H1 (cell line): ENCODE results near the gene TTC8. TPM values are rescaled to one million over a fixed set of nuclear protein-coding genes. Genes with fewer than 3 reads are reported as not detected.
A peak's percentile ranks its signal among the peaks of the same experiment; 100 is the strongest.

Experiments used
- ASH2L ChIP-seq: fragments of 200-600, 300-600 bp; sonication (generic); IDR thresholded peaks from one replicate; pipeline ENCODE4 v1.7.1; 2017; ENCODE audit warnings: low read length
- ATF2 ChIP-seq: IDR thresholded peaks from 2 replicates; pipeline ENCODE4 v1.6.1; 2012; ENCODE audit warnings: low read length, inconsistent platforms
- ATF3 ChIP-seq: IDR thresholded peaks from 2 replicates; pipeline ENCODE4 v1.6.1; 2011; ENCODE audit warnings: low read depth, mild to moderate bottlenecking, low read length; ENCODE audit not compliant: insufficient read depth
- CREB1 ChIP-seq: IDR thresholded peaks from 2 replicates; pipeline ENCODE4 v1.6.1; 2012; ENCODE audit warnings: inconsistent platforms
- E2F6 ChIP-seq: IDR thresholded peaks from 2 replicates; pipeline ENCODE4 v1.6.1; 2012; ENCODE audit warnings: inconsistent platforms
- KDM4A ChIP-seq: IDR thresholded peaks from one replicate; pipeline ENCODE4 v1.7.1; 2012; ENCODE audit warnings: low read depth, mild to moderate bottlenecking, moderate library complexity, low read length, inconsistent platforms; ENCODE audit not compliant: severe bottlenecking
- NRF1 ChIP-seq: IDR thresholded peaks from 2 replicates; pipeline ENCODE4 v1.6.1; 2011; ENCODE audit warnings: mild to moderate bottlenecking, low read depth, low read length, improper control_type of control experiment
- PHF8 ChIP-seq: fragments of 200-600 bp; sonication (generic); conservative IDR thresholded peaks from 2 replicates; pipeline ENCODE4 v1.7.1; 2012; ENCODE audit warnings: low read depth, mild to moderate bottlenecking, inconsistent platforms, low read length, moderate library complexity
- POLR2A ChIP-seq, 2 experiments: IDR thresholded peaks; 1 replicate in 1 of 2; 2 replicates in 1 of 2; pipeline ENCODE4 v1.6.1; 2011; ENCODE audit warnings: low read depth in 2 of 2, low read length in 2 of 2, mild to moderate bottlenecking in 2 of 2; ENCODE audit errors: control extremely low read depth in 1 of 2
- RBBP5 ChIP-seq: IDR thresholded peaks from 2 replicates; pipeline ENCODE4 v1.7.1; 2012; ENCODE audit warnings: low read depth, mild to moderate bottlenecking, inconsistent platforms, low read length, moderate library complexity, borderline replicate concordance
- SAP30 ChIP-seq: fragments of 300-600 bp; sonication (generic); IDR thresholded peaks from 2 replicates; pipeline ENCODE4 v1.7.1; 2012; ENCODE audit warnings: low read length, moderate library complexity, mild to moderate bottlenecking, inconsistent platforms; ENCODE audit not compliant: insufficient read depth, insufficient replicate concordance
- SIN3A ChIP-seq, 2 experiments: IDR thresholded peaks in 1 of 2; conservative IDR thresholded peaks in 1 of 2; 2 replicates each; pipeline ENCODE4 v1.6.1; 2011 to 2012; ENCODE audit warnings: low read length in 2 of 2, improper control_type of control experiment in 1 of 2, low read depth in 1 of 2, mild to moderate bottlenecking in 1 of 2
- TAF1 ChIP-seq: IDR thresholded peaks from 2 replicates; pipeline ENCODE4 v1.6.1; 2011; ENCODE audit warnings: mild to moderate bottlenecking, low read depth, low read length
- USF2 ChIP-seq: IDR thresholded peaks from 2 replicates; pipeline ENCODE4 v1.6.1; 2011; ENCODE audit warnings: low read length, improper control_type of control experiment
- polyA plus RNA-seq, 7 experiments: library from polyadenylated mRNA; depleted of rRNA in 3 of 7; stranded (reverse) in 5 of 7; unstranded in 2 of 7; fragments of >200 nt in 5 of 7; fragments of 200-250 nt in 2 of 7; gene quantifications; 1 replicate in 5 of 7; 2 replicates in 1 of 7; 4 replicates in 1 of 7; pipeline versions ENCODE4 v1.2.1 to v1.2.3, GENCODE V29; 2011 to 2013; ENCODE audit warnings: missing spikeins in 2 of 7, mixed read lengths in 2 of 7
- total RNA-seq: library from RNA; stranded (reverse); fragmentation: NEBNext Ultra II Directional; extraction: Animal tissue kit (Norgen Biotek cat#: 25700); gene quantifications from 2 replicates; pipeline ENCODE4 v1.2.1, GENCODE V29; 2021

The TTC8 gene
- total and polyA plus RNA-seq, 2 of the 8 experiments (the other 6 are each of a cell fraction or from before 2014, with no cell fraction given), result 13.1 to 13.5 TPM

GRCh38 chr14:88824314-88825077 lies at the start of gene TTC8 (continued):
- TF ChIP-seq ATF2 (0 out of 2 replicates have a peak, but pooled peaks have one; percentile 19), TAF1 (peak; percentile 93), SAP30 (no peak), USF2 (no peak), ATF3 (no peak), PHF8 (peak; percentile 92), RBBP5 (peak; percentile 87), NRF1 (no peak), SIN3A (conservative IDR thresholded peaks at IDR 0.05 in 1 of 2, IDR thresholded peaks at IDR 0.05 in 1 of 2; ENCODE audit: low read depth in 1 of 2, low read length in 2 of 2) (peak; percentile 51 to 89; a peak in 2 of 4 replicates), ASH2L (peak; percentile 89), E2F6 (0 out of 2 replicates have a peak, but pooled peaks have one; percentile 22), POLR2A (IDR thresholded peaks at IDR 0.05; ENCODE audit: control extremely low read depth in 1 of 2, low read depth in 2 of 2, low read length in 2 of 2) (peak; percentile 64 to 94), CREB1 (peak; percentile 70; the same call in 1 of the 2 replicates), KDM4A (peak; percentile 87)
